NAMALWA (cell line): ENCODE data around the gene TARS3.
"Not testable (repeated sequence)": the region's sequence is repeated elsewhere in the genome, so short reads cannot be mapped to it uniquely, and the experiment has no call there.

Experiments
- DNase-seq: peaks from one replicate; pipeline ENCODE4 v3.0.0-alpha.2; 2015; ENCODE audit warnings: low spot score

The TARS3 gene

GRCh38 chr15:101654171-101654570 is 70.1 kb downstream of the TARS3 start:
- no peak for DNase-seq

- no peak for DNase-seq
These were observed 71.4 kb downstream of the TARS3 start for GRCh38 chr15:101652786-101653430.

- peak; percentile 95 for DNase-seq
These were observed 72.0 kb downstream of the TARS3 start, which contains the start of gene TM2D3 for GRCh38 chr15:101652098-101652785. Gene TM2D3 (minus strand): TSS chr15:101652381. CDS start chr15:101652361, 20 bp downstream.

- no peak for DNase-seq
These were observed 72.6 kb downstream of the TARS3 start for GRCh38 chr15:101651554-101652097.

GRCh38 chr15:101650145-101650544 is 74.1 kb downstream of the TARS3 start:
- peak; percentile 29 for DNase-seq

GRCh38 chr15:101648356-101648755 is 75.9 kb downstream of the TARS3 start:
- DNase-seq = no peak

GRCh38 chr15:101647251-101647650 is 77.0 kb downstream of the TARS3 start:
- DNase-seq = no peak

DNA sequence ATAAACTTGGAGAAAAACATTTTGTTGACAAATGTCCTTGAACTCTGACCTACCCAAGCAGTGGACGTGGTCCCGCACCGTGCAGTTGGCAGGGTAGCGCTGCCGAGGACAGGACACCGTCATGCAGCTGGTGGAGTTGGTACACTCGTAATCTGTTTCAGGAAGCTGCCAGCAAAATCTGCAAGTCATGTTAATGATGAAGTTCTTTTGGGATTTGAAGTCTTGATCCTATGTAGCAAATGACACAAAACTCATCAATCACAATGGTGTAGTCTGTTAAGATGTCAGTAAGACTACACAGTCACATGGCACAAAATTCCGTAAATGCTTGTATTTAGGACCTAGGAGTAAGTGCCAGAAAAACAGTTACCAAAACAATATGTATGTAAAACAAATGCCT is 77.6 kb downstream of the TARS3 start:
- DNase-seq = no peak

- peak; percentile 36 for DNase-seq
These were observed 81.9 kb downstream of the TARS3 start for GRCh38 chr15:101642361-101642760.

DNA sequence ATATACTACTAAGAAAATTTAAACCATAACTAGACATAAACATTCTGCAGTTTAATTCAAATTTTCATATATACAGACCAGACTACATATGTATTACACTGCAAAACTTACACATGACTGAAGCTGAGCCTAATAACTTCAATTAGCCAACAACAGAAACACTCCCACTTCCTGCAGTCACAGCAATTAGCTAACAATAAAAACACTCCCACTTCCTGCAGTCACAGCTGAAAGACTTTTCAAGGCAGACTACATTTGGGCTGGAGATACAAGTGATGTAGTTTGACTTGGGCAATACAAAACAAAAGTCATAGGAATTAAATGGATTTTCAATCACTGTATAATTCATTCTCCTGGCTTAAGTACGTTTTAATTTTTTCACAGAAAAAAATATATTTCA is 82.4 kb downstream of the TARS3 start:
- DNase-seq = peak; percentile 72

GRCh38 chr15:101641129-101641764 is 83.0 kb downstream of the TARS3 start:
- DNase-seq = peak; percentile 89

DNA sequence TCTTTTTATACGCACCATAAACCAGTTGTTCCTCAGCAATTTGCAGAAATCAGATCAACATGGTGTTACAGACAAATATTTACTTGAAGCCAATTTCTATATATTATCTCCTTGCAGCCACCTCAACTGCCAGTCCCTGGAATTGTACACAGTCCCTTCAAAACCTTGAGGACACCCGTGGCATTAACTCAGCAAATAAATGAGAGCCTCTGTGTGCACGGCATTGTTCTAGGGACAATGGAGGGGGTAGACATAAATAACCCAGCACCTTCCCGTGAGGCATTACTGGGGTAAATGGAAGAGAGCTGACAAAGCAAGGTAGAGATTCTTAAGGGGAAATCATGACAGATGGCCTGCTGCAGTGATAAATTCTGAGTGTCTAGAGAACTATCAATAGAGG is 84.6 kb downstream of the TARS3 start:
- DNase-seq = no peak

DNA sequence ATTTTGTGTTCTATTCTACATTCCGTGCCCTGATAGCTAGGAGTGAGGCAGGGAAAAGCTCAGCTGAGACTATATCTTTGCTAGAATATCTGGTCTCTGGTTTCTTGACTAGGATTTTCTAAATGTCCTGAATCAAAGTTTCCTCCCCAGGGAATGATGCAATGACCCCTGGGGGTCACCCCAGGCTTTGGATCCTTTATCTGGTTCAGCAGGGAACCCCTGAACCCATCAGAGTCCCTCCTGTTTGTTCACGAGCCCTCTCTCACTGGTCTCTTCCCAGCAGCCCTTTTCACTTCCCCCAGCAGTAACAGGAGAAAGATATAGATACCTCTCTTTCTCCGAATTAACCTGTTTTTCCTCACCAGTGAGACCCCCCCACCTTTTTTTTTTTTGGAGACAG is 86.4 kb downstream of the TARS3 start:
- no peak for DNase-seq

DNA sequence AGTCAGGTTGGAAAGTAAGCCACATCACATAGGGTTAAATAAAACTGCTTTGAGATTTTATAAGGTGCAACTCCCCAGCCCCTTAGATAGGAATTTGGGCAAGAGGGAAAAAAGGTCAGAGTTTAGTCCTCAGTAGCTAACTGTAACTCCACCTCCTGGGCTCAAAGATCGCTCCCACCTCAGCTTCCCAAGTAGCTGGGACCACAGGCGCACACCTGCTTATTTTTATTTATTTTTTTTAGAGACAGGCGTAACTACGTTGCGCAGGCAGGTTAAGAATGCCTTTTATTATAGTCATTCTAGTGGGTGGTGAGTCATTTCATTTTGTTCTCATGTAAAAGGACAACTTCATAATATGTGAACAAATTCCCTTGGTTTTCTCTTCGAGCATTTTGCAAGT is 86.8 kb downstream of the TARS3 start:
- DNase-seq = no peak

DNA sequence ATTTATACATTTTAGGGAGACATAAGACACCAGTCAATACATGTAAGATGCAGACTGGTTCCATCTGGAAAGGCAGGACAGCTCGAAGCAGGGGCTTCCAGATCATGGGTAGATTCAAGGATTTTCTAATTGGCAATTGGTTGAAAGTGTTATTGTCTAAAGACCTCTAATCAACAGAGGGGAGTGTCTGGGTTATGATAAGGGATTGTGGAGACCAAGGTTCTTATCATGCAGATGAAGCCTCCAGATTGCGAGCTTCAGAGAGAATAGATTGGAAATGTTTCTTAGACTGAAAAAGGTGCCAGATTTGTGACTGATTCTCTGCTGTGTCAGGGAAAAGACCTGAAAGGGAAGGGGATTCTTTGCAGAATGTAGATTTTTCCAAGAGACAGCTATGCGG is 87.2 kb downstream of the TARS3 start:
- DNase-seq = no peak

DNA sequence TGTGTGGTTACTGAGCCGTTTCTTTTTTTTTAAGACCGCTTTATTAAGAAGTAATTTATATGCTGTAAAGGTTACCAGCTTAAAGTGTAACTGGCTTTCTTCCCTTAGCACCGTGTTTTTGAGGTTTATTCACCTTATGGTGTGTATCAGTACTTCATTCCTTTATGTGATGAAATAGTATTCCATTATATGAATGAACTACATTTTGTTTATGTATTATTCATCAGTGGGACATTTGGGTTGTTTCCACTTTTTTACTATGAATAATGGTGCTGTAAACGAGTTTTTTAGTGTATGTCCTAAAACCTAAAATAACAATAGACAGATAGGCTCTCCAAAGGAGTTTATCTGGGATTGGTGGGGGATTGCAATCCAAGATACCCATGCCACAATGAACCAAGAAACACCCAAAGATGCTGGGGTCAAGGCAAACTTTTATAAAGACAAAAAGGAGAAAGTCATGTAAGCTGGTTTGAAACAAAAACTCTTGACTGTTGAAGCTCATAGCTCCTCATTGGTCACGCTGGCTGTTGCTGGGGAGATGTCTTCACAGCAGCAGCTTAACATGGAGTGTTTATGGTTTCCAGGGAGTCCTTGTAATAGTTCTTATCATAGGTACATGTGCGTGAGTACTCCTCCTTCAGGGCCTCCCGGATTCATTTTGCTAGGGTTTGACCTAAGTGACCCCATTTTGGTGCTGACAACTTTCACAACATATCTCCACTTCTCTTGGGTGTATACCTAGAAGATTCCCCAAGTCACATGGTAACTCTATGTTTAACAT is 88.1 kb downstream of the TARS3 start:
- no peak for DNase-seq

DNA sequence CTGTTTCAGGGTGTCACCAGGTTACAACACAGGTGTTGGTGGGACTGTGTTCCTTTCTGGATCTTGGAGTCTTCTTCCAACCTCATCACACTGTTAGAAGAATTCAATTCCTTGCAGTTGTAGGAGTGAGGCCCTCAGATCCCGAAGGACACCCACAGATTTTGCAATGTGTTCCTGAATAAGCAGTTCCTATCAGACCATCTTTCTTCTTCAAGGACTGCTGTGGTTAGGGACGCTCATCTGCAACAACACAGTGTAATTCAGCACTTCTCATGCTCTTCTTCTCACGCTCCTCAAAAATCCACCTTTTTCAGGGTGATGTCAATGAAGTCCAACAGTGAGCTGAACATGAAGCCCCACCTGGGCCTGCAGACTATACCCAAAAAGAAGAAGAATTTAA is 90.9 kb downstream of the TARS3 start:
- no peak for DNase-seq

GRCh38 chr15:101626729-101627128 is 97.5 kb downstream of the TARS3 start:
- DNase-seq = not testable (repeated sequence)

DNA sequence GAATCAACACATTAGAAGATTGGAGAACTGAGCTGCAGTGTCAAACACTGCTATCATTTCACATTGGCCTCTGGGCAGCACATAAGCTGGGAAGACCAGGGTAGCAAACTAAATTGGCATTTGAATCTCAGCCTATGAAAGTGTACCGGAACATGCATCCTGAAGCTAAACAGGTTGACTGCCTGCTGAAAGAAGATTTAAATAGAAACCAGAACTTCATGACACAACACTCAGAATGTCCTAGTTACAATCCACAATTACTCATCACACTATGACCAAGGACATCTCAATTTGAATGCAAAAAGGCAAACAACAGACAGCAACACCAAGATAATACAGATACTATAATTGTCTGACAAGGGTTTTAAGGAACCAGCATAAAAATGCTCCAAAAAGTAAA is 98.3 kb downstream of the TARS3 start:
- DNase-seq = no peak

DNA sequence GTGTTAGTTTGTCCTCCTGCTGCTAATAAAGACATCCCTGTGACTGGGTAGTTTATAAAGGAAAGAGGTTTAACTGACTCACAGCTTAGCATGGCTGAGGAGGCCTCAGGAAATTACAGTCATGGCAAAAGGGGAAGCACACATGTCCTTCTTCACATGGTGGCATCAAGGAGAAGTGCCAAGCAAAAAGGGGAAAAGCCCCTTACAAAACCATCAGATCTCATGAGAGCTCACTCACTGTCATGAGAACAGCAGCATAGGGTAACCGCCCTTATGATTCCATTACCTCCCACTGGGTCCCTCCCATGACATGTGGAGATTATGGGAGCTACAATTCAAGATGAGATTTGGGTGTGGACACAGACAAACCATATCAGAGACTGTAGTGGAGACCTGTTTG is 99.1 kb downstream of the TARS3 start:
- no peak for DNase-seq

DNA sequence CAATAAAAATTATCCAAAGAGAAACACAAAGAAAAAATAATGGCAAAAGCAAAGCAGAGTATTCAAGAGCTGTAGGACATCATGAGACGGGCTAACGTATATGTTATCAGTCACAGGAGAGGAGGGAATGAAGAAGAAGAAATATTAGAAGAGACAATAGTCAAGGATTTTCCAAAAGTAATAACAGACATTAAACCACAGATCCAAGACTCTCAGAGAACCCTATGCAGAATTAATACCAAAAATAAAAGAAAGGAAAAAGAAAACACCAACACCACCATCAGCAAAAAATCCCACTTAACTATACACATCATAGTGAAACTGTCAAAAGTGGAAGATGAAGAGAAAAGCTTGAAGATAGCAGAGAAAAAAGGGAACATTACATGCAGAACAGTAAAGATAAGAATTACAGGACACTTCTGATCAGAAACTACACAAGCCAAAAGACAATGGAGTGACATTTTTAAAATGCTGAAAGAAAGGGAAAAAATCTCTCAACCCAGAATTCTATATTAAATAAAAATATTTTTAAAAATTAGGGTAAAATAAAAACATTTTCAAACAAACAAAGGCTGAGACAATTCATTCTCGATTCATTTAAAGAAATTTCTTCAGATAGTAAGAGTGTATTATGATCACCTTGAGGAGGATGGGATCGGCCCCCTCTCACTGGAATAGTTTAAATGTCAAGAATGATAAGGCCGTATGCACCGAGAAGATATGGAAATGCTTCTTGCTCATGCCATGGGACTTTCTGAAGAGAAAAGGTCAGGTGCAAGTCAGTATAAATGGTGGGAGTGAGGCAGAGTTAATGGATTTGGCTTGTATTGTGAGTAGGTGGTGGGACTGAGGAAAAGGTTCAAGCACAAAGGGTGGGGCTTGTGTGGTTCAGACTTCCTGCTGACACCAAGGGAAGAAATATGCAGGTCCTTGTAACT is 100.6 kb downstream of the TARS3 start:
- no peak for DNase-seq
